ENCODE data around the gene RNF115.

- TF ChIP-seq CTCF (conservative IDR thresholded peaks at IDR 0.05; ENCODE audit: low read length) (no peak), EZH2phosphoT487 (IDR thresholded peaks at IDR 0.05; ENCODE audit: borderline replicate concordance) (no peak)
These were observed 118.3 kb downstream of the RNF115 start for GRCh38 chr1:145705622-145706021.

Measured in Loucy (cell line).